WTC11 (cell line): ENCODE data around the gene SNRNP25. TPM values are rescaled to one million over a fixed set of nuclear protein-coding genes. Genes with fewer than 3 reads are reported as not detected.

ENCODE experiments used
- ATAC-seq: fragments of 200-7000 bp; cut with Tn5 transposase; 2 replicates; pipeline ENCODE4 v1.10.0; 2021; ENCODE audit warnings: mild to moderate bottlenecking, moderate library complexity
- CTCF ChIA-PET: fragments of 300-600 bp; sonication (Branson Sonifier 250); formaldehyde crosslinking; loops from one replicate; lab custom pipeline; 2021; ENCODE audit warnings: antibody characterized with exemption; lab: Charles Lee
- POLR2A ChIA-PET: fragments of 350-600 bp; sonication (Branson Sonifier 250); formaldehyde crosslinking; loops from one replicate; lab custom pipeline; 2021; ENCODE audit warnings: antibody characterized with exemption; lab: Charles Lee
- DNase-seq: peaks from one replicate; pipeline ENCODE4 v3.0.0; 2021; ENCODE audit warnings: low spot score
- H3K27ac Mint-ChIP-seq: 2 replicates; pipeline ENCODE4 v1.8.0; 2021; ENCODE audit warnings: mixed read lengths
- H3K27me3 Mint-ChIP-seq: 2 replicates; pipeline ENCODE4 v1.8.0; 2021; ENCODE audit warnings: low read depth, mild to moderate bottlenecking, moderate library complexity, mixed read lengths
- H3K36me3 Mint-ChIP-seq: 2 replicates; pipeline ENCODE4 v1.8.0; 2021; ENCODE audit warnings: mixed read lengths
- H3K4me1 Mint-ChIP-seq: 2 replicates; pipeline ENCODE4 v1.8.0; 2022; ENCODE audit warnings: mixed read lengths
- H3K4me3 Mint-ChIP-seq: 2 replicates; pipeline ENCODE4 v1.8.0; 2021; ENCODE audit warnings: mild to moderate bottlenecking, moderate library complexity, mixed read lengths
- H3K9me3 Mint-ChIP-seq: 2 replicates; pipeline ENCODE4 v1.8.0; 2021; ENCODE audit warnings: mixed read lengths
- AR ChIP-seq: fragments of 250-450 bp; sonication (Bioruptor Pico); IDR thresholded peaks from 2 replicates; pipeline ENCODE4 v1.9.0; 2021; ENCODE audit warnings: mild to moderate bottlenecking
- ARID4B ChIP-seq: sonication (generic); formaldehyde crosslinking; IDR thresholded peaks from 2 replicates; pipeline ENCODE4 v1.8.0; 2023; ENCODE audit warnings: missing genetic modification reagents, mild to moderate bottlenecking, borderline replicate concordance
- ATF2 ChIP-seq: sonication (generic); formaldehyde crosslinking; IDR thresholded peaks from 2 replicates; pipeline ENCODE4 v1.8.1; 2022; ENCODE audit warnings: low read depth, missing genetic modification reagents, borderline replicate concordance
- ATF6 ChIP-seq: sonication (generic); formaldehyde crosslinking; IDR thresholded peaks from 2 replicates; pipeline ENCODE4 v1.8.1; 2023; ENCODE audit warnings: mild to moderate bottlenecking, missing genetic modification reagents
- E2F5 ChIP-seq: sonication (generic); formaldehyde crosslinking; IDR thresholded peaks from 2 replicates; pipeline ENCODE4 v1.8.1; 2022; ENCODE audit warnings: mild to moderate bottlenecking, moderate library complexity, missing genetic modification reagents
- FOXJ3 ChIP-seq: sonication (generic); formaldehyde crosslinking; IDR thresholded peaks from 2 replicates; pipeline ENCODE4 v1.9.0; 2021; ENCODE audit warnings: missing genetic modification reagents, mild to moderate bottlenecking, borderline replicate concordance
- GABPB1 ChIP-seq: sonication (generic); formaldehyde crosslinking; IDR thresholded peaks from 2 replicates; pipeline ENCODE4 v1.8.1; 2023; ENCODE audit warnings: mild to moderate bottlenecking, missing genetic modification reagents
- JAZF1 ChIP-seq: fragments of 250-450 bp; sonication (Bioruptor Pico); IDR thresholded peaks from 2 replicates; pipeline ENCODE4 v1.9.0; 2021; ENCODE audit warnings: moderate library complexity, mild to moderate bottlenecking, inconsistent platforms
- NFE2L1 ChIP-seq: sonication (generic); formaldehyde crosslinking; IDR thresholded peaks from 2 replicates; pipeline ENCODE4 v1.8.1; 2023; ENCODE audit warnings: missing genetic modification reagents
- NR3C1 ChIP-seq: sonication (generic); formaldehyde crosslinking; conservative IDR thresholded peaks from 2 replicates; pipeline ENCODE4 v1.8.1; 2023; ENCODE audit warnings: low read depth, mild to moderate bottlenecking, missing genetic modification reagents
- PRRX2 ChIP-seq: fragments of 250-450 bp; sonication (Bioruptor Pico); IDR thresholded peaks from 2 replicates; pipeline ENCODE4 v1.8.0; 2021; ENCODE audit warnings: mild to moderate bottlenecking
- SOX15 ChIP-seq: fragments of 250-450 bp; sonication (Bioruptor Pico); IDR thresholded peaks from 2 replicates; pipeline ENCODE4 v1.9.0; 2021; ENCODE audit warnings: mild to moderate bottlenecking
- TEAD1 ChIP-seq: sonication (generic); formaldehyde crosslinking; IDR thresholded peaks from 2 replicates; pipeline ENCODE4 v1.8.0; 2022; ENCODE audit warnings: mild to moderate bottlenecking, missing genetic modification reagents
- TEAD4 ChIP-seq: sonication (generic); formaldehyde crosslinking; IDR thresholded peaks from 2 replicates; pipeline ENCODE4 v1.8.0; 2022; ENCODE audit warnings: mild to moderate bottlenecking, missing genetic modification reagents
- USF1 ChIP-seq: sonication (generic); formaldehyde crosslinking; IDR thresholded peaks from 2 replicates; pipeline ENCODE4 v1.8.0; 2022; ENCODE audit warnings: mild to moderate bottlenecking, missing genetic modification reagents
- ZNF263 ChIP-seq: sonication (generic); formaldehyde crosslinking; IDR thresholded peaks from 2 replicates; pipeline ENCODE4 v1.8.1; 2022; ENCODE audit warnings: low read depth, mild to moderate bottlenecking, moderate library complexity, missing genetic modification reagents
- ZNF281 ChIP-seq: sonication (generic); formaldehyde crosslinking; IDR thresholded peaks from 2 replicates; pipeline ENCODE4 v1.8.0; 2023; ENCODE audit warnings: mild to moderate bottlenecking, missing genetic modification reagents
- total RNA-seq: library from RNA; stranded (reverse); gene quantifications from 3 replicates; pipeline ENCODE4 v1.2.3, GENCODE V29; 2021

SNRNP25 gene
- total RNA-seq, 1 experiment from 2014 or later: 55.9 TPM

GRCh38 chr16:57711-58110 is 4.1 kb downstream of the SNRNP25 start:
- Mint-ChIP-seq H3K9me3 (no peaks in the 10 kb centered on the region), H3K27ac (no peak overlapping the region), H3K4me3 (no peak overlapping the region), H3K4me1 (peaks cover 2% of the 10 kb centered on the region), H3K36me3 (peaks cover 47% of the 10 kb centered on the region), H3K27me3 (no peaks in the 10 kb centered on the region; the same call in 1 of the 2 replicates)
- CTCF ChIA-PET: interaction anchor here (0.6 to 1.7 kb wide), 4 partner anchors 8 to 123 kb away, joined by 3 to 5 read pairs (median 4); partner anchors contain the start of gene HBQ1
- DNase-seq: no peak
- ATAC-seq: no peak
- TF ChIP-seq NR3C1 (CRISPR knock-in tag) (no peak), AR (no peak), FOXJ3 (no peak), JAZF1 (CRISPR knock-in tag) (no peak), ARID4B (no peak), E2F5 (CRISPR knock-in tag) (no peak)
- POLR2A ChIA-PET: no interaction called here

- Mint-ChIP-seq H3K36me3 (peaks cover 45% of the 10 kb centered on the region), H3K4me1 (no peaks in the 10 kb centered on the region), H3K27me3 (no peaks in the 10 kb centered on the region), H3K27ac (no peak overlapping the region), H3K9me3 (no peaks in the 10 kb centered on the region), H3K4me3 (no peak overlapping the region)
- ATAC-seq: no peak
- CTCF ChIA-PET: interaction anchor here (1.0 to 1.7 kb wide), 2 partner anchors 38 to 122 kb away, joined by 3 to 5 read pairs; partner anchors contain the start of gene HBQ1
- POLR2A ChIA-PET: no interaction called here
- no peak for DNase-seq
- TF ChIP-seq ZNF281 (CRISPR knock-in tag) (no peak), GABPB1 (CRISPR knock-in tag) (no peak), NFE2L1 (CRISPR knock-in tag) (no peak), SOX15 (no peak), ZNF263 (CRISPR knock-in tag) (no peak), ATF6 (CRISPR knock-in tag) (no peak), USF1 (CRISPR knock-in tag) (no peak), TEAD1 (CRISPR knock-in tag) (no peak), PRRX2 (CRISPR knock-in tag) (no peak), TEAD4 (CRISPR knock-in tag) (no peak), ATF2 (CRISPR knock-in tag) (no peak)
Measured at GRCh38 chr16:58491-59439, 5.1 kb downstream of the SNRNP25 start.
